CD4-positive, alpha-beta T cell treated with Interferon gamma for 1 hour (primary cell): ENCODE measurements around the gene TBC1D8.
"Not testable (repeated sequence)": the region's sequence is repeated elsewhere in the genome, so short reads cannot be mapped to it uniquely, and the experiment has no call there.

Experiments used
- DNase-seq: peaks from one replicate; pipeline ENCODE4 v3.0.0-alpha.2; 2020

The TBC1D8 gene

GRCh38 chr2:101058386-101058785, 92.8 kb downstream of the TBC1D8 start:
- no peak for DNase-seq

GRCh38 chr2:101057051-101057933, 93.9 kb downstream of the TBC1D8 start:
- no peak for DNase-seq

GRCh38 chr2:101053117-101053516, 98.1 kb downstream of the TBC1D8 start:
- no peak for DNase-seq

- no peak for DNase-seq
Observed at GRCh38 chr2:101052147-101052546, 99.0 kb downstream of the TBC1D8 start.

- not testable (repeated sequence) for DNase-seq
Observed at GRCh38 chr2:101050886-101051285, 100.3 kb downstream of the TBC1D8 start.

GRCh38 chr2:101048756-101049155, 102.4 kb downstream of the TBC1D8 start:
- no peak for DNase-seq

- DNase-seq: no peak
Observed at GRCh38 chr2:101047774-101048173, 103.4 kb downstream of the TBC1D8 start.

- no peak for DNase-seq
Observed at GRCh38 chr2:101047075-101047766, 104.0 kb downstream of the TBC1D8 start.

GRCh38 chr2:101045330-101045729, 105.9 kb downstream of the TBC1D8 start:
- DNase-seq: no peak

GRCh38 chr2:101041413-101041812, 109.8 kb downstream of the TBC1D8 start:
- DNase-seq: no peak

GRCh38 chr2:101040761-101041160, 110.4 kb downstream of the TBC1D8 start:
- no peak for DNase-seq

- no peak for DNase-seq
Observed at GRCh38 chr2:101040072-101040471, 111.1 kb downstream of the TBC1D8 start.

- DNase-seq: no peak
Observed at GRCh38 chr2:101038455-101039255, 112.5 kb downstream of the TBC1D8 start.

GRCh38 chr2:101037161-101037755, 113.9 kb downstream of the TBC1D8 start:
- no peak for DNase-seq

GRCh38 chr2:101036562-101036961, 114.6 kb downstream of the TBC1D8 start:
- DNase-seq: no peak

- no peak for DNase-seq
Observed at GRCh38 chr2:101032084-101032776, 119.0 kb downstream of the TBC1D8 start.

GRCh38 chr2:101030866-101031554, 120.2 kb downstream of the TBC1D8 start:
- DNase-seq: no peak

- DNase-seq: no peak
Observed at GRCh38 chr2:101027852-101028251, 123.3 kb downstream of the TBC1D8 start.

GRCh38 chr2:101026923-101027469, 124.2 kb downstream of the TBC1D8 start:
- DNase-seq: no peak

GRCh38 chr2:101026253-101026701, 124.9 kb downstream of the TBC1D8 start:
- DNase-seq: no peak

- no peak for DNase-seq
Observed at GRCh38 chr2:101025561-101025960, 125.6 kb downstream of the TBC1D8 start.
